Endothelial cell of umbilical vein (primary cell): ENCODE data around the gene SAMD4B.

Experiments
- EZH2 ChIP-seq: IDR thresholded peaks from 2 replicates; pipeline ENCODE4 v1.6.1; 2012; ENCODE audit warnings: borderline replicate concordance, low read depth, mild to moderate bottlenecking, moderate library complexity, low read length, inconsistent platforms; ENCODE audit not compliant: severe bottlenecking
- JUN ChIP-seq: IDR thresholded peaks from 2 replicates; pipeline ENCODE4 v1.6.1; 2011; ENCODE audit warnings: borderline replicate concordance, low read depth; ENCODE audit not compliant: insufficient read length, insufficient read depth
- POLR2A ChIP-seq: IDR thresholded peaks from 2 replicates; pipeline ENCODE4 v1.6.1; 2012; ENCODE audit warnings: low read depth, mild to moderate bottlenecking, control low read depth, low read length
- TF ChIP-seq, protein P1 (sequence below), 2 donors: IDR thresholded peaks; 1 replicate in 1 of 2; 2 replicates in 1 of 2; pipeline ENCODE4 v1.5.1; 2011; ENCODE audit warnings: low read length in 2 of 2, mild to moderate bottlenecking in 2 of 2, moderate library complexity in 2 of 2, control low read depth in 1 of 2, inconsistent platforms in 1 of 2, low read depth in 1 of 2; ENCODE audit not compliant: insufficient read depth in 1 of 2; ENCODE audit errors: extremely low read depth in 1 of 2

- TF ChIP-seq EZH2 (no peak), POLR2A (no peak), JUN (no peak)
- TF ChIP-seq, protein P1, sequence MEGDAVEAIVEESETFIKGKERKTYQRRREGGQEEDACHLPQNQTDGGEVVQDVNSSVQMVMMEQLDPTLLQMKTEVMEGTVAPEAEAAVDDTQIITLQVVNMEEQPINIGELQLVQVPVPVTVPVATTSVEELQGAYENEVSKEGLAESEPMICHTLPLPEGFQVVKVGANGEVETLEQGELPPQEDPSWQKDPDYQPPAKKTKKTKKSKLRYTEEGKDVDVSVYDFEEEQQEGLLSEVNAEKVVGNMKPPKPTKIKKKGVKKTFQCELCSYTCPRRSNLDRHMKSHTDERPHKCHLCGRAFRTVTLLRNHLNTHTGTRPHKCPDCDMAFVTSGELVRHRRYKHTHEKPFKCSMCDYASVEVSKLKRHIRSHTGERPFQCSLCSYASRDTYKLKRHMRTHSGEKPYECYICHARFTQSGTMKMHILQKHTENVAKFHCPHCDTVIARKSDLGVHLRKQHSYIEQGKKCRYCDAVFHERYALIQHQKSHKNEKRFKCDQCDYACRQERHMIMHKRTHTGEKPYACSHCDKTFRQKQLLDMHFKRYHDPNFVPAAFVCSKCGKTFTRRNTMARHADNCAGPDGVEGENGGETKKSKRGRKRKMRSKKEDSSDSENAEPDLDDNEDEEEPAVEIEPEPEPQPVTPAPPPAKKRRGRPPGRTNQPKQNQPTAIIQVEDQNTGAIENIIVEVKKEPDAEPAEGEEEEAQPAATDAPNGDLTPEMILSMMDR (IDR thresholded peaks at IDR 0.05; ENCODE audit: extremely low read depth in 1 of 2, insufficient read depth in 1 of 2, low read depth in 1 of 2, low read length in 2 of 2), result no peak
These were observed 28.5 kb downstream of the SAMD4B start for GRCh38 chr19:39370735-39371134.
